ENCODE results near the gene LRMDA.

LRMDA gene

DNA sequence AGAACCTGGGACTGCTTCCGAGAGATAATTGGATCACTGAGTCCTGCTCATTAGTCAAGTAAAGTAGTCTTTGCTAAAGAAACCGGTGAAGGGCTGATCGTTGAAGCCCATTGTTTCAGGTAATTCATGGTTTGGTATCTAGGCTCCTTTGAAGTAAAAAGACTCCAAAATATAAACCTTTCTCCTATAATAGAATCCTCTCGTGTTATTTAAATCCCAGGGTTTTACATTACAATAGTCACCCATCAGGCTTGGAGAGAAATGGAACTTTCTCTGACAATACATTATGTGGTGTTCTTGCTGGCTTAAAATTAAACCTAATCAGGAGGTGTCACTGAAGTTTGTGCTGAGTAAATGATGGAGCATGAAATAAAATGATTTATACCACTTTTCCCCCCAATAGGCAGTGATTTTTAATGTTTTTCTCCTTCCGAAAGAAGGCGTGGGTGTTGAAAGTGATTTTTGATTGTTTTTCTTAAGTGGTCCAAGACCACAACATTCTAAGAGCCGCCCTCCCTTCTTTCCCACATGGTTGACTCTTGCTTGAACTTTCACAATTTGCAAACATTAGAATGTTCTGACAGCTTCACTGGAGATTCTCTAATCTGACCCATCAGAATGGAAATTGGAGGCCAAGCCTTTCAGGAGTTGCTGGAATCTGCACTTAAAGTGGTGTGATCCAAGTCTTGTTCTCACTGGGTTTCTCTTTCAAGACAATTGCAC is 44.2 kb downstream of the LRMDA start:
- peaks cover 32% of the 10 kb centered on the region for H3K4me1 Mint-ChIP-seq (ENCODE audit: low read depth)
- H3K27me3 Mint-ChIP-seq = no peaks in the 10 kb centered on the region
- H3K9me3 Mint-ChIP-seq = no peaks in the 10 kb centered on the region
- H3K4me3 Mint-ChIP-seq = no peak overlapping the region
- peaks cover 38% of the 10 kb centered on the region for H3K36me3 Mint-ChIP-seq (ENCODE audit: low read depth)
- no peak overlapping the region for H3K27ac Mint-ChIP-seq
- intact Hi-C loops (cut with micrococcal nuclease) = no loop called here

DNA sequence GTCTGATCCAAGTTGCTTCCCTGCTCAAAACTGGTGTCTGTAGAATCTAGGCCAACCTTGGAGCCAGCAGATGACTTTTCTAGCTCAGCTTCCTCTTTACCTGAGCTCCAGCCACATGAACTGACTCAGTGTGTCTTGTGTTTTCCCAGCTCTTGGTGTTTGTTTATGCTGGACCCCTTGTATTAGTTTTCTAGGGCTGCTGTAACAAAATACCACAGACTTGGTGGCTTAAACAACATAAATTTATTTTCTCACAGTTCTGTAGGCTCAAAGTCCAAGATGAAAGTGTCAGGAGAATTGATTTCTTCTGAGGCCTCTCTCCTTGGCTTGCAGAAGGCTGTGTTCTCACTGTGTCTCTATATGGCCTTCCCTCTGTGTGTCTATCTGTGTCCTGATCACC is 45.1 kb downstream of the LRMDA start:
- intact Hi-C loops (cut with micrococcal nuclease) = no loop called here
- peaks cover 38% of the 10 kb centered on the region for H3K36me3 Mint-ChIP-seq (ENCODE audit: low read depth)
- H3K27ac Mint-ChIP-seq = no peak overlapping the region
- no peaks in the 10 kb centered on the region for H3K27me3 Mint-ChIP-seq
- peaks cover 27% of the 10 kb centered on the region for H3K4me1 Mint-ChIP-seq (ENCODE audit: low read depth)
- no peak overlapping the region for H3K4me3 Mint-ChIP-seq
- H3K9me3 Mint-ChIP-seq = no peaks in the 10 kb centered on the region

DNA sequence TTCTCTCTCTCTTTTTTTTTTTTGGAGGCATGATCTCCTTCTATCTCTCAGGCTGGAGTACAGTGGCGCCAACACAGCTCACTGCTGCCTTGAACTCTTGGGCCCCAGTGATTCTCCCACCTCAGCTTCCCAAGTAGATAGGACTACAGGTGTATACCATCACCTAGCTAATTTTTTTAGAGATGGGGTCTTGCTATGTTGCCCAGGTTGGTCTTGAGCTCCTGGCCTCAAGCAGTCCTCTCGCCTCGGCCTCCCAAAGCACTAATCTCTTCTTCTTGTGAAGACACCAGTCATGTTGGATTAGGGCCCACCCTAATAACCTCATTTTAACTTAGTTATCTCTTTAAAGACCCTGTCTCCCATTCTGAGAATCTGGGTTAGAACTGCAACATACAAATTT is 45.6 kb downstream of the LRMDA start:
- no peaks in the 10 kb centered on the region for H3K9me3 Mint-ChIP-seq

DNA sequence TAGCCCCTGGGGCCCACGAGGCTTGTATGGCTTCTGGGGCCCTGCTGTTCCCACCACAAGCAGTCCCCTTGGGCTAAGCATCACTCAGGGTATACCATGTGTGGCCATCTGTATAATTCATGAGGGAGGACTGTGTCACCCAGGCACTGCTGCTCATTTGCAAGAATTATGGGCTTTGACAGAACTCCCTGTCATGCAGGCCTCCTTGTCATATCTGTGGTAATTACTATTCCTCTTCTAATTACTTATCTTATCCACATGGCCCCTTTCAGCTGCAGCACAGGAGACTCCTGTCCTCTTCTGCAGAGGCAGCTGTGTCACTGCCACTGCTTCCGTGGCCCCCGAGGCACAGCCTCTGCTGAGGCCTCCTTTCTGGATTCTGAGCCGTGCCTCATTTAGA is 46.3 kb downstream of the LRMDA start:
- intact Hi-C loops (cut with micrococcal nuclease) = no loop called here
- no peak overlapping the region for H3K4me3 Mint-ChIP-seq
- H3K4me1 Mint-ChIP-seq (ENCODE audit: low read depth) = peaks cover 16% of the 10 kb centered on the region
- H3K9me3 Mint-ChIP-seq = no peaks in the 10 kb centered on the region
- peaks cover 31% of the 10 kb centered on the region for H3K36me3 Mint-ChIP-seq (ENCODE audit: low read depth)
- H3K27ac Mint-ChIP-seq = no peak overlapping the region
- H3K27me3 Mint-ChIP-seq = no peaks in the 10 kb centered on the region

More for the DNA sequence above, 45.6 kb downstream of the LRMDA start:
- Mint-ChIP-seq H3K36me3 (ENCODE audit: low read depth) (peaks cover 34% of the 10 kb centered on the region), H3K4me3 (no peak overlapping the region), H3K27me3 (no peaks in the 10 kb centered on the region), H3K27ac (no peak overlapping the region), H3K4me1 (ENCODE audit: low read depth) (peaks cover 23% of the 10 kb centered on the region)
- intact Hi-C loops (cut with micrococcal nuclease) = no loop called here

DNA sequence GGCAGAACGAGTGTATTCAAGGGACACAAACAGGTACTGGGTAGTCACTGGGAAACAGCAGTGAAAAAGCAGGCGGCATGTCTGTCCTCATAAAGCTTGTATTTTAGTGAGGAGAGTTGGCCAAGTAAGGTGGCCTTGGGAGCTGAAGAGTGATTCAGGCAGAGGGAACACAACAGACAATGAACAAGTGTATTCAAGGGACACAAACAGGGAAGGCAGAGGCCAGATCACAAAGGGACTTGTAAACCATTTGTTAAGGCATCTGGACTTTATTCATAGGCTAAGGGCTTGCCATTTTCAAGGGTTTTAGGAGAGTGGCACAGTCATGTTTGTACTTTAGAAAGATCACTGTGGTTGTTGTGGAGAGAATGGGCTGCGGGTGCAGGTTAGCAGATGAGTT is 49.0 kb downstream of the LRMDA start:
- Mint-ChIP-seq H3K4me1 (ENCODE audit: low read depth) (peaks cover 9% of the 10 kb centered on the region), H3K27me3 (no peaks in the 10 kb centered on the region), H3K27ac (no peak overlapping the region), H3K9me3 (no peaks in the 10 kb centered on the region), H3K36me3 (ENCODE audit: low read depth) (peaks cover 26% of the 10 kb centered on the region), H3K4me3 (no peak overlapping the region)
- intact Hi-C loops (cut with micrococcal nuclease) = no loop called here

DNA sequence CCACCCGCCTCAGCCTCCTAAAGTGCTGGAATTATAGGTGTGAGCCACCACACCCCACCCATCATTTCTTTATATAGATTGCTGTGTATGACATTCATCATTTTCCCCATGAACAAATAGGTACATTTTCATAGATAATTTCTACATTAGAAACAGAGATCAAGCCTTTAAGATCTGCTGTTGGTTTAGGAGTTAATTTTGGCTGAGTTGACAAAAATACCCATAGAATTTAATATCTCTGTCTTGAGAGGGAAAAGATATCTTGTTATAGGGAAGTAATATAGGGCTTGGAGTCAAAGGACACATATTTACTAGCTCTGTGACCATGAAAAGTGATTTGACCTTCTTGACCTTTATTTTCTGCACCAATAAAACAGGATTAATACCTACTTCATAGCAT is 51.8 kb downstream of the LRMDA start:
- H3K36me3 Mint-ChIP-seq (ENCODE audit: low read depth) = peaks cover 16% of the 10 kb centered on the region
- intact Hi-C loops (cut with micrococcal nuclease) = no loop called here

DNA sequence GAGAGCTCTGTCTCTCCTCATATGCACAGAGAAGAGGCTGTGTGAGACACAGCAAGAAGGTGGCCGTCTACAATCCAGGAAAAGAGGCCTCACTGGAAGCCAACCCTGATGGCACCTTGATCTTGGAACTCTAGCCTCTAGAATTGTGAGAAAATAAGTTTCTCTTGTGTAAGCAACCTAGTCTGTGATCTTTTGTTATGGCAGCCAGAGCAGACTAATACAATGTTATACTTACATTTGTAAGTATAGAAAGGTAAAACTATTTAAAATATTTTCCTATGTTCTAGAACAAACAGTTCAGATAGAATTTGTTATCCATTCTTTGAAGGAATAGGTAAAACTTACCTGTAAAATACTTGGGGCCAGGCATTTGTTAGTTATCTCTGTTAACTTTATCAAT is 53.3 kb downstream of the LRMDA start:
- intact Hi-C loops (cut with micrococcal nuclease) = no loop called here
- Mint-ChIP-seq H3K4me3 (no peak overlapping the region), H3K4me1 (ENCODE audit: low read depth) (peaks cover 18% of the 10 kb centered on the region), H3K27ac (no peak overlapping the region), H3K36me3 (ENCODE audit: low read depth) (peaks cover 7% of the 10 kb centered on the region), H3K9me3 (no peaks in the 10 kb centered on the region), H3K27me3 (no peaks in the 10 kb centered on the region)

More for the DNA sequence above, 51.8 kb downstream of the LRMDA start:
- H3K27ac Mint-ChIP-seq = no peak overlapping the region
- no peaks in the 10 kb centered on the region for H3K27me3 Mint-ChIP-seq
- H3K4me1 Mint-ChIP-seq (ENCODE audit: low read depth) = peaks cover 18% of the 10 kb centered on the region
- H3K9me3 Mint-ChIP-seq = no peaks in the 10 kb centered on the region
- no peak overlapping the region for H3K4me3 Mint-ChIP-seq

DNA sequence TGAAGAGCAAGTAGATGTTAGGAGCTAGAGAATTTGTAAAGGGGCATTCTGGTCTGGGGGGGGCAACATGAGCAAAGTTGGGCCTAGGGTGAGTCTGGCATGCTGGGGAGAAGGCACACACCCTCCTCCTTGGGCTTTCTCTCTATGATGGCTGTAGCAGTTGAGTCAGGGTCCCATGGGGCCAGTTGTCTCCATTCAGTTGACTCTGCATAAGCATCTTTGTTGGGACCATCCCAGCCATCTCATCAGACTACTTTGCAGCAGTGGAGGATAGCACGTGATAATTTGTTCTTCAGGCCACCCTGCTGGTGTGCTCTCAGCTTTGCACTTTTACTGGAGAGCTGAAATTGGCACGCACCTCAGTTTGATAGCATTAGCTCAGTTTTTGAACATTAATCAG is 55.2 kb downstream of the LRMDA start:
- Mint-ChIP-seq H3K27me3 (no peaks in the 10 kb centered on the region), H3K36me3 (ENCODE audit: low read depth) (peaks cover 7% of the 10 kb centered on the region), H3K4me3 (no peak overlapping the region), H3K9me3 (no peaks in the 10 kb centered on the region), H3K27ac (no peak overlapping the region), H3K4me1 (ENCODE audit: low read depth) (peaks cover 23% of the 10 kb centered on the region)
- intact Hi-C loops (cut with micrococcal nuclease) = no loop called here

DNA sequence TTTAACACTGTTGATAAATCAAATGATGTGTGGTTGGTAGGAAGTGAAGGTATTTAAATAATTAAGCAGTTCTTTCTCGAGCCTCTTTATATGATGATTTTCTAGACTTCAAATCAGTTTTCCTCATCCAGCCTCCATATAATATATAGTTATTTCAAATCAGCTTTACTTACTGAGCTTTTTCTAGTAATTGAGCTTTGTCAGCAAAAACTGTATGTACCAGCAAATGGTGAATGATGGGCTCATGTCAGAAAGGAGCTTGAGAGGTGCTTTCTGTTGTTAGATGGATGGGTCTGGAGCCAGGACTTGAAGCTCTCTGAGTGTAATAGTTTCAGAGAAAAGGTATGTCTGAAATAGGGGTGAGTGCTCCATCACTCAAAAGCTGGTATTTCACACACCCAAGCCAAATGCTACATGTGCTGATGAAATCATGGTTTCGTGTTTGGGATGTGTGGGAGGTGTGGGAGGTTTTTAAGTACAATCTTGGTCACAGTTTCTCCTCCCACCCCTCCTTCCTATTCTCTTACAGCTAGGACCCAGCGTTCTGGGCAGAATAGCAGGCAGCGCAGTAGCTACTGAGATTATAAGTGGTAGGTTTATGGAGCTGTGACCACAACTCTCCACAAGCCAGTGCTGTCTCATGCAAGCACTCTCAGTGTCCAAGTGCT is 55.8 kb downstream of the LRMDA start:
- Mint-ChIP-seq H3K27ac (no peak overlapping the region), H3K27me3 (no peaks in the 10 kb centered on the region), H3K9me3 (no peaks in the 10 kb centered on the region), H3K4me1 (ENCODE audit: low read depth) (peaks cover 27% of the 10 kb centered on the region), H3K36me3 (ENCODE audit: low read depth) (peaks cover 7% of the 10 kb centered on the region), H3K4me3 (no peak overlapping the region)
- intact Hi-C loops (cut with micrococcal nuclease) = no loop called here

DNA sequence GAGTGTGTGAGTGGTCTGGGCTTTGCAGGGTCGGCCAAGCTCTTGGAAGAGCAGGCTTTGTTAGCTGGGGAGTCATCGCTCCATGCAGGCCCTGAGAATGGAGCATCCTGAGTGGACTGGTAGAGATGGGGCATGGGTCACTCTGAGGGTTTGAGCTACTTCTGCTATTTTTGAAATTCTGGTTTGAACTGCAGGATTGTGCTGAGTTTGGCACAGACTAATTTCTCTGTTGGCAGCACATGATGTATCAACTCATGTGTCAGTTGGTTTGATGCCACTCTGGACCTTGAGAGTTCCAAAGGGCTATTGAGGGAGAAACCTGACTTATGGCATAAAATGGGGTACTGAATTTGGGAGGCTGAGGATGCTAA is 56.3 kb downstream of the LRMDA start:
- Mint-ChIP-seq H3K4me3 (no peak overlapping the region), H3K9me3 (no peaks in the 10 kb centered on the region), H3K4me1 (ENCODE audit: low read depth) (peaks cover 32% of the 10 kb centered on the region), H3K36me3 (ENCODE audit: low read depth) (peaks cover 7% of the 10 kb centered on the region), H3K27me3 (no peaks in the 10 kb centered on the region), H3K27ac (no peak overlapping the region)
- intact Hi-C loops (cut with micrococcal nuclease) = no loop called here

DNA sequence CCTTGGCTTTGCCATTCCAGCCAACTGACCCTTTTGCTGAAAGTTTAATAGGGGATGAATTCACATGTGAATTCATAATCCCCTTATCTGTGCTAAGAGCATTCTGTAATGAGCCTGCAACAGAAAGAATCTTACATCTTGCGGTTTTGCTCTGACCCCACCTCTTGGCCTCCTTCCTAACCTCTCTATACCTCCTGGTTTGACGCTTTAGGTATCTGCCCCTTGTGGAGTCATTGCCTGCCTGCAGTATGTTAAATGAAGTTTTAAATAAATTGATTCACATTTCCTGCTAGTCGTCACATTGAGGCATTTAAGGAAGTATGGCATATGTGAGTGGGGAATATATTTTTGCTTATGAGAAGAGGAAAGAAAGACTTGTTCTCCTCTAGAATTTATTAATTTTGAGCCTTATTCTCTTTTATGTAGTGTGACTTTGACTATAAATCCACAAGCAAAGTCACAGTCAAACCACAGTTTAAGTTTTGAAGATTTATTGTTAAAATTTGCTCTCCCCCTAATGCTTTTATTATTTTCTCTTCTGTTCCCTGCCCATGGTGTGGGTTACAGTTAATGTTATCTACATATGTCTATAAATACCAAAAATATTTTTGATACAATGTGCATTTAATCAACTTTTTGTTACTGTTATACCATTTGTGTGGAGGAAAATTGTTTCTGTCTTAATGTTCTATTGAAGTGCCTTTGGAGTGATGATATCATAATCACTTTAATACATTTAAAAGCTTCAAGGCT is 60.9 kb downstream of the LRMDA start:
- H3K27ac Mint-ChIP-seq = no peak overlapping the region
- H3K4me3 Mint-ChIP-seq = no peak overlapping the region
- H3K4me1 Mint-ChIP-seq (ENCODE audit: low read depth) = peaks cover 37% of the 10 kb centered on the region
- no peaks in the 10 kb centered on the region for H3K9me3 Mint-ChIP-seq
- intact Hi-C loops (cut with micrococcal nuclease) = no loop called here
- H3K36me3 Mint-ChIP-seq (ENCODE audit: low read depth) = peaks cover 8% of the 10 kb centered on the region
- H3K27me3 Mint-ChIP-seq = no peaks in the 10 kb centered on the region

DNA sequence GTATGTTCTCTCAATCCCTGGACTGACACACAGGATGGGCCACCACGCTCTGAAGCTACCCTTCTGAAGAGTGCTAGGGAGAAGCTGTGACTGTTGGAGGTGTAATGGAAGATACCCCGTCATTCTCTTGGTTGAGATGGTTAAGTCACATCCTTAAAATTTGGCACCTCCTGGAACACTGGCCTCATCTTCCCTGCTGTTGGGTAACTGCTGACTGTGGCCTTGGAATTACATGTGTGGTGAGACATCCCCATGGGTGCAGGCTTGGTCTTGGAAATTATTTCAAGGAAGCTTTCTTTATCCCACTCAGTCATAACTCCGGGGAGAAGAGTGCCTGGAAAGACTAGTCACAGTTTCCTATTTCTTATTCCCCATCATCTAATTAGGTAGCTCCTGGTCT is 62.0 kb downstream of the LRMDA start:
- H3K27ac Mint-ChIP-seq = no peak overlapping the region
- no peaks in the 10 kb centered on the region for H3K9me3 Mint-ChIP-seq
- H3K27me3 Mint-ChIP-seq = no peaks in the 10 kb centered on the region
- H3K4me1 Mint-ChIP-seq (ENCODE audit: low read depth) = peaks cover 32% of the 10 kb centered on the region
- H3K4me3 Mint-ChIP-seq = no peak overlapping the region
- H3K36me3 Mint-ChIP-seq (ENCODE audit: low read depth) = peaks cover 8% of the 10 kb centered on the region
- intact Hi-C loops (cut with micrococcal nuclease) = no loop called here

DNA sequence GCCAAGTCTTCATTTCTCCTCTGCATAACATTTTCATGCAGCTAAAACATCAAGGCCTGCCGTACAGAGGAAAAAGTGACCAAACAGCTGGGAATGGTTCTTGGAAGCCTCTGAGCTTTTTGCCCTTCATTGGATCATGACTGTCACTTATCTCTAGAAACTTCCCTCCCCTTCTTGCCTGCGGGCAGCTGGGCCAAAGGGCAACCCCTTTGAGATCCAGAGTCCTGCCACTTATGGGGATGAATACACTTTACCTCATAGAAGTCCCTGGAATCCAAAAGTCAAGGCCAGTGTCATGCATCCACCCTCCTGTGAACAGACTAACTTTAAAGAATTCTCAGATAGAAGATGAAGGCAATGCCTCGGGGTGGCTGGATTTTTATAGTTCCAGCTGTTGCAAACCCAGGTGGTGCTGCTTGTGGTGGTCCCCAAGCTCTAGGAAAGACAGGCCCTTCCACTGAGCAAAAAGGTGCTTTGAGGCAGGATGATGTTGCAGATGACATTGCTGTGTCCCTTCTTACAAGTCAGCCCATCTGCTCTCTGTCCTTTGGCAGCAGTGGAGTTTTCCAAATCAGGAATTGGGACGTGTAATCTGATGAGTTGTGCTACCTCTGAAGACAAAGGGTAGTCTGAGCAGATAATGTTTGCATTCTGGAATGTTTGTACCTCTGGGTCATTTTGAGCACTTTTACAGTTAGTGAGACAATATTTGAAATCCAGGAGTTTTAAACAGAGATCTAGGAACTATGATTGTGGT is 64.2 kb downstream of the LRMDA start:
- Mint-ChIP-seq H3K36me3 (ENCODE audit: low read depth) (peaks cover 13% of the 10 kb centered on the region), H3K27me3 (no peaks in the 10 kb centered on the region), H3K4me3 (no peak overlapping the region), H3K4me1 (ENCODE audit: low read depth) (peaks cover 52% of the 10 kb centered on the region), H3K27ac (no peak overlapping the region), H3K9me3 (peaks cover 6% of the 10 kb centered on the region)
- intact Hi-C loops (cut with micrococcal nuclease) = no loop called here

DNA sequence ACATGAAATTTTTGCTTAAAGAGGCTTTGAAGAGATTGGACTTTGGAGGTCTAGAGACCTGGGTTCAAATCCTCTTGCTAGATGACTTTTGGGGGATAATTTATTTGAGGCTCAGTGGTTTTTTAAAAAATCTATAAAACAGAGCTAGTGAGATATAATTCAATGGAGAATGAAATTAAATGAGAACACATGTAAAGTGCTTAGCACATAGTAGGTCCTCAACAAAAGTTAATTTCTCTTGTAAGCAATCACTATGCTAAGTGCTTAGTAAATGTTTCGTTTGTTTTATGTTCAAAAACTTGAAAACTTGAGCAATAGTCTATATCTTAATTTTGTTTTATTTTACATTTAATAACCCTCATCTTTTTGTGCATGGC is 64.8 kb downstream of the LRMDA start:
- H3K36me3 Mint-ChIP-seq (ENCODE audit: low read depth) = peaks cover 15% of the 10 kb centered on the region

More for the DNA sequence above, 64.8 kb downstream of the LRMDA start:
- H3K9me3 Mint-ChIP-seq = peaks cover 9% of the 10 kb centered on the region
- H3K27me3 Mint-ChIP-seq = no peaks in the 10 kb centered on the region
- peaks cover 51% of the 10 kb centered on the region for H3K4me1 Mint-ChIP-seq (ENCODE audit: low read depth)
- no peak overlapping the region for H3K4me3 Mint-ChIP-seq
- intact Hi-C loops (cut with micrococcal nuclease) = no loop called here
- H3K27ac Mint-ChIP-seq = no peak overlapping the region

All from dendritic cell treated with granulocyte-macrophage colony-stimulating factor and Interleukin-4, amounts not matched to agents 40 ng/mL and 50 ng/mL, for 4 days (primary cell).